Retinal pigment epithelial cell (primary cell): Measurements from ENCODE around the gene NSG2.

Experiments
- DNase-seq: peaks from one replicate; pipeline ENCODE4 v3.0.0-alpha.2; 2010; ENCODE audit warnings: low read depth
- H3K4me3 ChIP-seq: 2 replicates; pipeline ENCODE4 v1.5.1; 2011; ENCODE audit warnings: mild to moderate bottlenecking, low read length, control low read depth, moderate library complexity
- CTCF ChIP-seq: conservative IDR thresholded peaks from 2 replicates; pipeline ENCODE4 v1.5.1; 2011; ENCODE audit warnings: low read depth, low read length, control low read depth, inconsistent platforms

The NSG2 gene

DNA sequence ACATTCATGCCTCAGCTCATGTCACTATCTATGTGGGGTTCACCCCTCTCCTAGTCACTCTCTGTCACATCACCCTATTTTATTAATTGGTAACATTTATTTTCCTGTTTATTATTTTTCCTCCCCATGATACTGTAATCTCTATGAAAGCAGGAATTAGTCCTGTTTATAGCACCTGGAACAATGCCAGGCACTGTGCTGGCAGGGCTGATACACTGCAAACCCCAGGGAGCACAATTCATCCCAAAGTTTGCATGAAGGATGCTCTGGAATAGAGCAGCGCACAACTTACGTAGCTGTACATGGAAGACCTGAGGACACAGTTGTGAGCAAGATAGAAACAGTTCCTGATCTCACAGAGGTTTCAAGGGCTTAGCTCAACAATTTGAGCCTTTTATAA is 103.2 kb downstream of the NSG2 start:
- TF ChIP-seq CTCF = no peak
- no peak for DNase-seq
- H3K4me3 ChIP-seq = no peak overlapping the region

- H3K4me3 ChIP-seq = no peak overlapping the region
- no peak for TF ChIP-seq CTCF
- no peak for DNase-seq
Measured at GRCh38 chr5:174149426-174149825, 103.9 kb downstream of the NSG2 start.

DNA sequence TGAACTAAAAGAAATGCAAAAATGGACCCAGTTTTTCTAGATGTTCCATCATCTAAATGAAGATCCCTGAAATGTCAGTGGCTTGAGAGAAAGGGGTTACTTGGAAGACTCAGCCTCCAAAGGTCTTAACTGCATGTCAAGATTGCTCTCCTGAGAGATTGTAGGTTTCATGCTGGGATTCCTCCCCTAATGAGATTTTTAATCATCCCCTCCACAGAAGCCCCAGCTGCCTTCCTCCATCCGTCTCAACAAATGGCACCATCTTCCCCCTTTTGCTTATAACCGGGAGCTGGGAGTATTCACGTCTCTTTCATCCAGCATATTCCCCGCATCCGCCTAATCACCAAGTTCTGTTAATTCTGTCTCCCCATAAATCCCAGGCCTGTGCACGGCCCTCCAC is 104.5 kb downstream of the NSG2 start:
- no peak for DNase-seq
- no peak for TF ChIP-seq CTCF
- H3K4me3 ChIP-seq = no peak overlapping the region

GRCh38 chr5:174151599-174152181 is 106.2 kb downstream of the NSG2 start:
- TF ChIP-seq CTCF = no peak
- DNase-seq = no peak
- no peak overlapping the region for H3K4me3 ChIP-seq

DNA sequence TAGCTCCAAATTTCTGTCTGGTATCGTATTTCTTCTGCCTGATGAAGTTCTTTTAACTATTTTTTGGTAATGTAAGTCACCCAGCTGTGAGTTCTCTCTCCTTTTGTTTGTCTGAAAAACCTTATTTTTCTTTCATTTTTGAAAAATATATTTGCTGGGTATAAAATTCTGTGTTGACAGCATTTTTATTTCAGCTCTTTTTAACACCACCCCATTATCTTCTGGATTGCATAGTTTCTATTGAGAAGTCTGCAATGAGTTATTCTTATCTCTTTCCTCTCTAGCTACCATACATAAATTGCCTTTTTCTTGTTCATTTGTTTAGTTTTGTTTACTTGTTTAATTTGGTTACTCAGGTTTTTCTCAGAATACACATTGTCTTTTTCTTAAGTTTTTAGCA is 109.1 kb downstream of the NSG2 start:
- H3K4me3 ChIP-seq = no peak overlapping the region
- no peak for TF ChIP-seq CTCF
- no peak for DNase-seq

DNA sequence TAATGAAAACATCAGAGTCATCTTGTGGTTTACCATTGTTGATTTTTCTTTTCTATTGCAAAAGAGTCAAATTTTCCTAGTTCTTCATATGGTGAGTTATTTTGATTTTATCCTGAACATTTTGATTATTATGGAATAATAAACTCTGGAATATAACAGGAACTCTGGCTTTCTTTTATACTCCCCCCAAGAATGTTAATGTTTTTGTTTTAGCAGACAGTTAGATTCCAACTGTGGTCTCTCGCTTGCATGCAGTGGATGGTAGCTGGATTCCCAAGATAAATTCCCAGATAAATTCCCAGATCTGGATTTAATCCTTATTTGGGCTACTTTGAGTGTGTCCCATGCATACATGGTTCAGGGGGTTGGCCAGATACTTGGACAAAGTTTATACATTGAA is 109.8 kb downstream of the NSG2 start:
- H3K4me3 ChIP-seq = no peak overlapping the region
- no peak for DNase-seq

More for the DNA sequence above, 109.8 kb downstream of the NSG2 start:
- no peak for TF ChIP-seq CTCF
